Measurements from ENCODE around the gene TBX5. TPM values are rescaled to one million over a fixed set of nuclear protein-coding genes. Genes with fewer than 3 reads are reported as not detected.
A peak's percentile ranks its signal among the peaks of the same experiment; 100 is the strongest.

The TBX5 gene
- polyA plus RNA-seq, 1 donor = not detected

- peaks cover 99% of the 10 kb centered on the region for H3K27me3 ChIP-seq (ENCODE audit: control insufficient read depth, insufficient read depth, low read length)
- no peaks in the 10 kb centered on the region for H3K36me3 ChIP-seq (ENCODE audit: control insufficient read depth, insufficient read depth, low read length)
- no peak for DNase-seq
- no peak overlapping the region for H3K27ac ChIP-seq (ENCODE audit: low read length)
- H3K4me1 ChIP-seq (ENCODE audit: control insufficient read depth, insufficient read depth, low read length) = no peaks in the 10 kb centered on the region
- H3K4me3 ChIP-seq (ENCODE audit: low read length) = no peak overlapping the region
- 0% methylated on average over 1 of the region's 20 CpGs for WGBS (ENCODE audit: insufficient coverage, low lambda C conversion rate)
- peaks cover 4% of the 10 kb centered on the region for H3K9me3 ChIP-seq (ENCODE audit: control insufficient read depth, low read depth, low read length)
Measured at GRCh38 chr12:114412825-114413749, 7.1 kb upstream of the TBX5 start.

GRCh38 chr12:114412307-114412706, 6.4 kb upstream of the TBX5 start:
- Histone ChIP-seq H3K27me3 (ENCODE audit: control insufficient read depth, insufficient read depth, low read length) (peaks cover 99% of the 10 kb centered on the region), H3K36me3 (ENCODE audit: control insufficient read depth, insufficient read depth, low read length) (no peaks in the 10 kb centered on the region), H3K9me3 (ENCODE audit: control insufficient read depth, low read depth, low read length) (peaks cover 8% of the 10 kb centered on the region), H3K4me1 (ENCODE audit: control insufficient read depth, insufficient read depth, low read length) (no peaks in the 10 kb centered on the region), H3K27ac (ENCODE audit: low read length) (no peak overlapping the region), H3K4me3 (ENCODE audit: low read length) (no peak overlapping the region)
- no peak for DNase-seq
- no CpG with 5 or more reads among the region's 7 CpGs for WGBS (ENCODE audit: insufficient coverage, low lambda C conversion rate)

- no peaks in the 10 kb centered on the region for H3K36me3 ChIP-seq (ENCODE audit: control insufficient read depth, insufficient read depth, low read length)
- DNase-seq = no peak
- H3K4me1 ChIP-seq (ENCODE audit: control insufficient read depth, insufficient read depth, low read length) = no peaks in the 10 kb centered on the region
- peaks cover 99% of the 10 kb centered on the region for H3K27me3 ChIP-seq (ENCODE audit: control insufficient read depth, insufficient read depth, low read length)
- no peak overlapping the region for H3K4me3 ChIP-seq (ENCODE audit: low read length)
- no CpG with 5 or more reads among the region's 14 CpGs for WGBS (ENCODE audit: insufficient coverage, low lambda C conversion rate)
- no peak overlapping the region for H3K27ac ChIP-seq (ENCODE audit: low read length)
- peaks cover 8% of the 10 kb centered on the region for H3K9me3 ChIP-seq (ENCODE audit: control insufficient read depth, low read depth, low read length)
Measured at GRCh38 chr12:114411071-114411837, 5.3 kb upstream of the TBX5 start.

- WGBS (ENCODE audit: insufficient coverage, low lambda C conversion rate) = 4% methylated on average over 4 of the region's 12 CpGs
- H3K36me3 ChIP-seq (ENCODE audit: control insufficient read depth, insufficient read depth, low read length) = no peaks in the 10 kb centered on the region
- no peaks in the 10 kb centered on the region for H3K4me1 ChIP-seq (ENCODE audit: control insufficient read depth, insufficient read depth, low read length)
- no peak overlapping the region for H3K27ac ChIP-seq (ENCODE audit: low read length)
- no peak for DNase-seq
- H3K4me3 ChIP-seq (ENCODE audit: low read length) = no peak overlapping the region
- peaks cover 99% of the 10 kb centered on the region for H3K27me3 ChIP-seq (ENCODE audit: control insufficient read depth, insufficient read depth, low read length)
- H3K9me3 ChIP-seq (ENCODE audit: control insufficient read depth, low read depth, low read length) = peaks cover 11% of the 10 kb centered on the region
Measured at GRCh38 chr12:114409852-114410600, 4.1 kb upstream of the TBX5 start.

GRCh38 chr12:114408886-114409851, 3.2 kb upstream of the TBX5 start:
- peak in 1 of 2 donors; percentile 27 for DNase-seq
- no peak overlapping the region for H3K27ac ChIP-seq (ENCODE audit: low read length)
- H3K4me1 ChIP-seq (ENCODE audit: control insufficient read depth, insufficient read depth, low read length) = no peaks in the 10 kb centered on the region
- peaks cover 11% of the 10 kb centered on the region for H3K9me3 ChIP-seq (ENCODE audit: control insufficient read depth, low read depth, low read length)
- H3K36me3 ChIP-seq (ENCODE audit: control insufficient read depth, insufficient read depth, low read length) = no peaks in the 10 kb centered on the region
- H3K4me3 ChIP-seq (ENCODE audit: low read length) = no peak overlapping the region
- WGBS (ENCODE audit: insufficient coverage, low lambda C conversion rate) = 0% methylated on average over 7 of the region's 71 CpGs
- peaks cover 99% of the 10 kb centered on the region for H3K27me3 ChIP-seq (ENCODE audit: control insufficient read depth, insufficient read depth, low read length)

GRCh38 chr12:114408471-114408885, 2.5 kb upstream of the TBX5 start:
- no CpG with 5 or more reads among the region's 21 CpGs for WGBS (ENCODE audit: insufficient coverage, low lambda C conversion rate)
- H3K4me1 ChIP-seq (ENCODE audit: control insufficient read depth, insufficient read depth, low read length) = no peaks in the 10 kb centered on the region
- H3K27me3 ChIP-seq (ENCODE audit: control insufficient read depth, insufficient read depth, low read length) = peaks cover 99% of the 10 kb centered on the region
- no peaks in the 10 kb centered on the region for H3K36me3 ChIP-seq (ENCODE audit: control insufficient read depth, insufficient read depth, low read length)
- no peak overlapping the region for H3K27ac ChIP-seq (ENCODE audit: low read length)
- DNase-seq = no peak
- H3K9me3 ChIP-seq (ENCODE audit: control insufficient read depth, low read depth, low read length) = peaks cover 11% of the 10 kb centered on the region
- no peak overlapping the region for H3K4me3 ChIP-seq (ENCODE audit: low read length)

- WGBS (ENCODE audit: insufficient coverage, low lambda C conversion rate) = no CpG with 5 or more reads among the region's 31 CpGs
- no peaks in the 10 kb centered on the region for H3K4me1 ChIP-seq (ENCODE audit: control insufficient read depth, insufficient read depth, low read length)
- H3K9me3 ChIP-seq (ENCODE audit: control insufficient read depth, low read depth, low read length) = peaks cover 14% of the 10 kb centered on the region
- DNase-seq = no peak
- H3K27ac ChIP-seq (ENCODE audit: low read length) = no peak overlapping the region
- no peak overlapping the region for H3K4me3 ChIP-seq (ENCODE audit: low read length)
- no peaks in the 10 kb centered on the region for H3K36me3 ChIP-seq (ENCODE audit: control insufficient read depth, insufficient read depth, low read length)
- peaks cover 99% of the 10 kb centered on the region for H3K27me3 ChIP-seq (ENCODE audit: control insufficient read depth, insufficient read depth, low read length)
Measured at GRCh38 chr12:114407842-114408411, 2.0 kb upstream of the TBX5 start.

- whole genome bisulfite sequencing (ENCODE audit: insufficient coverage, low lambda C conversion rate) = no CpG with 5 or more reads among the region's 12 CpGs
- H3K27ac ChIP-seq (ENCODE audit: low read length) = no peak overlapping the region
- H3K4me1 ChIP-seq (ENCODE audit: control insufficient read depth, insufficient read depth, low read length) = no peaks in the 10 kb centered on the region
- H3K9me3 ChIP-seq (ENCODE audit: control insufficient read depth, low read depth, low read length) = peaks cover 15% of the 10 kb centered on the region
- H3K4me3 ChIP-seq (ENCODE audit: low read length) = no peak overlapping the region
- H3K27me3 ChIP-seq (ENCODE audit: control insufficient read depth, insufficient read depth, low read length) = peaks cover 100% of the 10 kb centered on the region
- DNase-seq = no peak
- no peaks in the 10 kb centered on the region for H3K36me3 ChIP-seq (ENCODE audit: control insufficient read depth, insufficient read depth, low read length)
Measured at GRCh38 chr12:114406984-114407841, 1.3 kb upstream of the TBX5 start.
